PFSK-1 (cell line): Measurements from ENCODE around the gene IGF1R.
"Not testable (repeated sequence)": the region's sequence is repeated elsewhere in the genome, so short reads cannot be mapped to it uniquely, and the experiment has no call there.

ENCODE experiments used
- POLR2AphosphoS5 ChIP-seq: IDR thresholded peaks from 2 replicates; pipeline ENCODE4 v1.6.1; 2012; ENCODE audit warnings: low read depth, mild to moderate bottlenecking, control low read depth, low read length, moderate library complexity
- SIN3A ChIP-seq: IDR thresholded peaks from 2 replicates; pipeline ENCODE4 v1.6.1; 2012; ENCODE audit warnings: mild to moderate bottlenecking, low read length, moderate library complexity, borderline replicate concordance; ENCODE audit not compliant: insufficient read depth
- TAF1 ChIP-seq: IDR thresholded peaks from 2 replicates; pipeline ENCODE4 v1.6.1; 2012; ENCODE audit warnings: low read length, control low read depth, borderline replicate concordance; ENCODE audit not compliant: insufficient read depth
- TF ChIP-seq, protein P1 (sequence below), 2 experiments: IDR thresholded peaks; 2 replicates each; pipeline versions ENCODE4 v1.6.1 to v1.8.0; 2011 to 2012; ENCODE audit warnings: low read depth in 2 of 2, low read length in 2 of 2, control low read depth in 1 of 2, inconsistent platforms in 1 of 2, mild to moderate bottlenecking in 1 of 2, moderate library complexity in 1 of 2; ENCODE audit not compliant: insufficient read depth in 1 of 2

DNA sequence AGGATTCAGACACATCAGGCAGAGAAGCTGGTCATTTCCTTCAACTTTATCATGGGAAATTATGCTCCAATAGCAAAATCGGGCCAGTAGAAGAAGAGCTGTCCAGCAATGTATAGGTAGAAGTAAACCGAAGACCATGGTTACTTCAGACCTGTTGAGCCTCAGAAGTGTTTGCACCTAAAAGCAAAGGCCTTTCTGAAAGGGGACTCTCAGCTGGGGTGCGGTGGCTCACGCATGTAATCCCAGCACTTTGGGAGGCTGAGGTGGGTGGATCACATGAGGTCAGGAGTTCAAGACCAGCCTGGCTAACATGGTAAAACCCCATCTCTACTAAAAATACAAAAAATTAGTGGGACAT lies 316.8 kb downstream of the IGF1R start:
- TF ChIP-seq POLR2AphosphoS5, TAF1, SIN3A: not testable (repeated sequence)
- TF ChIP-seq, protein P1, sequence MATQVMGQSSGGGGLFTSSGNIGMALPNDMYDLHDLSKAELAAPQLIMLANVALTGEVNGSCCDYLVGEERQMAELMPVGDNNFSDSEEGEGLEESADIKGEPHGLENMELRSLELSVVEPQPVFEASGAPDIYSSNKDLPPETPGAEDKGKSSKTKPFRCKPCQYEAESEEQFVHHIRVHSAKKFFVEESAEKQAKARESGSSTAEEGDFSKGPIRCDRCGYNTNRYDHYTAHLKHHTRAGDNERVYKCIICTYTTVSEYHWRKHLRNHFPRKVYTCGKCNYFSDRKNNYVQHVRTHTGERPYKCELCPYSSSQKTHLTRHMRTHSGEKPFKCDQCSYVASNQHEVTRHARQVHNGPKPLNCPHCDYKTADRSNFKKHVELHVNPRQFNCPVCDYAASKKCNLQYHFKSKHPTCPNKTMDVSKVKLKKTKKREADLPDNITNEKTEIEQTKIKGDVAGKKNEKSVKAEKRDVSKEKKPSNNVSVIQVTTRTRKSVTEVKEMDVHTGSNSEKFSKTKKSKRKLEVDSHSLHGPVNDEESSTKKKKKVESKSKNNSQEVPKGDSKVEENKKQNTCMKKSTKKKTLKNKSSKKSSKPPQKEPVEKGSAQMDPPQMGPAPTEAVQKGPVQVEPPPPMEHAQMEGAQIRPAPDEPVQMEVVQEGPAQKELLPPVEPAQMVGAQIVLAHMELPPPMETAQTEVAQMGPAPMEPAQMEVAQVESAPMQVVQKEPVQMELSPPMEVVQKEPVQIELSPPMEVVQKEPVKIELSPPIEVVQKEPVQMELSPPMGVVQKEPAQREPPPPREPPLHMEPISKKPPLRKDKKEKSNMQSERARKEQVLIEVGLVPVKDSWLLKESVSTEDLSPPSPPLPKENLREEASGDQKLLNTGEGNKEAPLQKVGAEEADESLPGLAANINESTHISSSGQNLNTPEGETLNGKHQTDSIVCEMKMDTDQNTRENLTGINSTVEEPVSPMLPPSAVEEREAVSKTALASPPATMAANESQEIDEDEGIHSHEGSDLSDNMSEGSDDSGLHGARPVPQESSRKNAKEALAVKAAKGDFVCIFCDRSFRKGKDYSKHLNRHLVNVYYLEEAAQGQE (IDR thresholded peaks at IDR 0.05; ENCODE audit: insufficient read depth in 1 of 2, low read depth in 2 of 2, low read length in 2 of 2): peak; percentile 41 to 72; a peak in 2 of 4 replicates
